Breast epithelium (tissue), 4 donors: Measurements from ENCODE around the gene TOR1AIP1. TPM values are rescaled to one million over a fixed set of nuclear protein-coding genes. Genes with fewer than 3 reads are reported as not detected.
"Not testable (repeated sequence)": the region's sequence is repeated elsewhere in the genome, so short reads cannot be mapped to it uniquely, and the experiment has no call there.

Experiments used
- DNase-seq, 2 donors: peaks; one replicate each; pipeline ENCODE4 v3.0.0-alpha.2; 2019; ENCODE audit warnings: low spot score in 2 of 2
- H3K27ac ChIP-seq, 2 donors: fragments of 200-600 bp; sonication (generic) in 1 of 2; one replicate each; pipeline ENCODE4 v1.5.1; 2016 to 2019; ENCODE audit warnings: mild to moderate bottlenecking in 1 of 2
- H3K27me3 ChIP-seq, 2 donors: fragments of 200-600 bp; sonication (generic) in 1 of 2; one replicate each; pipeline versions ENCODE4 v1.5.1 to v1.6.0; 2017 to 2019; ENCODE audit warnings: control low read depth in 1 of 2, mild to moderate bottlenecking in 1 of 2
- H3K36me3 ChIP-seq: fragments of 200-600 bp; one replicate; pipeline ENCODE4 v1.5.1; 2019
- H3K4me1 ChIP-seq, 2 donors: fragments of 200-600 bp; sonication (generic); one replicate each; pipeline ENCODE4 v1.5.1; 2016 to 2019; ENCODE audit warnings: control low read depth in 1 of 2
- H3K4me3 ChIP-seq, 3 donors: fragments of 200-600 bp; sonication (generic); 1 replicate in 2 of 3; 2 replicates in 1 of 3; pipeline ENCODE4 v1.5.1; 2016 to 2019; ENCODE audit warnings: mild to moderate bottlenecking in 3 of 3, moderate library complexity in 2 of 3
- H3K9me3 ChIP-seq, 2 donors: fragments of 200-600 bp; sonication (generic) in 1 of 2; one replicate each; pipeline ENCODE4 v1.5.1; 2016 to 2019; ENCODE audit warnings: control low read depth in 1 of 2
- POLR2A ChIP-seq: fragments of 450-650 bp; IDR thresholded peaks from one replicate; pipeline ENCODE4 v1.6.1; 2016; ENCODE audit warnings: antibody characterized with exemption, mild to moderate bottlenecking, moderate library complexity
- POLR2AphosphoS5 ChIP-seq, 3 donors: sonication (generic); formaldehyde crosslinking; IDR thresholded peaks; one replicate each; pipeline ENCODE4 v1.6.1; 2017; ENCODE audit warnings: antibody characterized with exemption in 3 of 3
- intact Hi-C: fragments of 100-400 bp; cut with DNase I; formaldehyde crosslinking; loops from one replicate; pipeline ENCODE4 v1.15.1; 2023; ENCODE audit warnings: low total_unique reads
- total RNA-seq, 3 donors: library from RNA; depleted of rRNA; stranded (reverse); fragments of >200 nt; gene quantifications; one replicate each; pipeline ENCODE4 v1.1.0, GENCODE V29; 2016
- TF ChIP-seq, protein P1 (sequence below), 3 donors: fragments of 450-650 bp; IDR thresholded peaks; one replicate each; pipeline ENCODE4 v1.5.1; 2016 to 2017; ENCODE audit warnings: antibody characterized with exemption in 3 of 3, mild to moderate bottlenecking in 3 of 3, moderate library complexity in 3 of 3

Gene TOR1AIP1
- total RNA-seq, 3 donors from 2014 or later, result 55.7 to 112 (median 90.9) TPM

- H3K4me1 ChIP-seq, result no peaks in the 10 kb centered on the region
- H3K36me3 ChIP-seq, result no peaks in the 10 kb centered on the region
- H3K27me3 ChIP-seq, result no peaks in the 10 kb centered on the region
- peak overlapping the region; percentile 97 for H3K27ac ChIP-seq
- H3K4me3 ChIP-seq, result peak overlapping the region; percentile 82 to 99 (median 89)
- DNase-seq, result peak in 1 of 2 donors; percentile 29
- no peaks in the 10 kb centered on the region for H3K9me3 ChIP-seq
- intact Hi-C loops, result no loop called here
- TF ChIP-seq, protein P1, sequence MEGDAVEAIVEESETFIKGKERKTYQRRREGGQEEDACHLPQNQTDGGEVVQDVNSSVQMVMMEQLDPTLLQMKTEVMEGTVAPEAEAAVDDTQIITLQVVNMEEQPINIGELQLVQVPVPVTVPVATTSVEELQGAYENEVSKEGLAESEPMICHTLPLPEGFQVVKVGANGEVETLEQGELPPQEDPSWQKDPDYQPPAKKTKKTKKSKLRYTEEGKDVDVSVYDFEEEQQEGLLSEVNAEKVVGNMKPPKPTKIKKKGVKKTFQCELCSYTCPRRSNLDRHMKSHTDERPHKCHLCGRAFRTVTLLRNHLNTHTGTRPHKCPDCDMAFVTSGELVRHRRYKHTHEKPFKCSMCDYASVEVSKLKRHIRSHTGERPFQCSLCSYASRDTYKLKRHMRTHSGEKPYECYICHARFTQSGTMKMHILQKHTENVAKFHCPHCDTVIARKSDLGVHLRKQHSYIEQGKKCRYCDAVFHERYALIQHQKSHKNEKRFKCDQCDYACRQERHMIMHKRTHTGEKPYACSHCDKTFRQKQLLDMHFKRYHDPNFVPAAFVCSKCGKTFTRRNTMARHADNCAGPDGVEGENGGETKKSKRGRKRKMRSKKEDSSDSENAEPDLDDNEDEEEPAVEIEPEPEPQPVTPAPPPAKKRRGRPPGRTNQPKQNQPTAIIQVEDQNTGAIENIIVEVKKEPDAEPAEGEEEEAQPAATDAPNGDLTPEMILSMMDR (IDR thresholded peaks at IDR 0.05), result no peak
- no peak for TF ChIP-seq POLR2AphosphoS5 (IDR thresholded peaks at IDR 0.05)
- no peak for TF ChIP-seq POLR2A
These were observed 73.2 kb downstream of the TOR1AIP1 start for GRCh38 chr1:179955287-179955680.

DNA sequence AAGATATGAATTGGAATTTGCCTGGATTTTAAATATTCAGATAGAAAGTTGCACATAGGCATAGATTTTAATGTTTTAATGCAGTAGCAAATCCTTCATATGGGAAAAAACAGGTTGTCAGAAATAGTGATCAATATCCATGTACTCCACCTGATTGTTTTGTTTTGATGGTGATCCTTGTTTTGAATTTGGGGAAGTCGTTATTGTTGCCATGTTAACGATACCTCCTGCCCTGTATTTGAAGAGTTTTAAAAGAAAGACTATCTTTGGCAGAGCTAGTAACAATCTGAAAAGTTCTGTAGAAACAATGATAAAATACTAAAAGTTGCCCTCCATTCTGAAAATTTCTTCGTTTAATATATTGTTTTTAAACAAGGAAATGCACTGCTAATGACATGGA, 73.6 kb downstream of the TOR1AIP1 start:
- H3K9me3 ChIP-seq, result no peaks in the 10 kb centered on the region

GRCh38 chr1:179958359-179958758, 76.3 kb downstream of the TOR1AIP1 start:
- Histone ChIP-seq H3K27me3 (no peaks in the 10 kb centered on the region), H3K4me3 (no peak overlapping the region), H3K9me3 (no peaks in the 10 kb centered on the region), H3K27ac (no peak overlapping the region), H3K4me1 (no peaks in the 10 kb centered on the region), H3K36me3 (no peaks in the 10 kb centered on the region)
- TF ChIP-seq, protein P1 (IDR thresholded peaks at IDR 0.05), result no peak
- TF ChIP-seq POLR2AphosphoS5 (IDR thresholded peaks at IDR 0.05) (no peak), POLR2A (no peak)
- intact Hi-C loops, result no loop called here
- no peak for DNase-seq

More for the DNA sequence above, 73.6 kb downstream of the TOR1AIP1 start:
- TF ChIP-seq POLR2A, result no peak
- TF ChIP-seq, protein P1 (IDR thresholded peaks at IDR 0.05), result no peak
- no peak for TF ChIP-seq POLR2AphosphoS5 (IDR thresholded peaks at IDR 0.05)
- Histone ChIP-seq H3K27me3 (no peaks in the 10 kb centered on the region), H3K4me3 (peak overlapping the region; percentile 82 to 99 (median 89)), H3K36me3 (no peaks in the 10 kb centered on the region), H3K4me1 (no peaks in the 10 kb centered on the region), H3K27ac (peak overlapping the region; percentile 97)
- DNase-seq, result no peak
- intact Hi-C loops, result no loop called here

DNA sequence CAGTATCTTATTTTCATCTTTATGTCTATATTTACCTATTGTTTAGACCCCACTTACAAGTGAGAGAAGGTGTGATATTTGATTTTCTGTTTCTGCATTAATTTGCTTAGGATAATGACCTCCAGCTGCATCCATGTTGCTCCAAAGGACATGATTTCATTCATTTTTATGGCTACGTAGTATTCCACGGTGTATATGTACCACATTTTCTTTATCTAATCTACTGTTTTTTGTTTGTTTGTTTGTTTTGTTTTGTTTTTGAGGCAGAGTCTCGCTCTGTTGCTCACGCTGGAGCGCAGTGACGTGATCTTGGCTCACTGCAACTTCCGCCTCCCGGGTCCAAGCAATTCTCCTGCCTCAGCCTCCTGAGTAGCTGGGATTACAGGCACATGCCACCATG, 80.1 kb downstream of the TOR1AIP1 start:
- H3K27ac ChIP-seq, H3K36me3 ChIP-seq, intact Hi-C loops, H3K4me3 ChIP-seq, H3K4me1 ChIP-seq, H3K9me3 ChIP-seq, H3K27me3 ChIP-seq, DNase-seq: not testable (repeated sequence)

GRCh38 chr1:179966551-179966950, 84.5 kb downstream of the TOR1AIP1 start:
- no peak for DNase-seq
- TF ChIP-seq, protein P1 (IDR thresholded peaks at IDR 0.05), result no peak
- no peak for TF ChIP-seq POLR2A
- no peak for TF ChIP-seq POLR2AphosphoS5 (IDR thresholded peaks at IDR 0.05)
- no peaks in the 10 kb centered on the region for H3K27me3 ChIP-seq
- H3K4me1 ChIP-seq, result peaks cover 0 to 5% of the 10 kb centered on the region in 2 donors
- no peak overlapping the region for H3K27ac ChIP-seq
- no peaks in the 10 kb centered on the region for H3K9me3 ChIP-seq
- intact Hi-C loops, result no loop called here
- no peak overlapping the region for H3K4me3 ChIP-seq
- no peaks in the 10 kb centered on the region for H3K36me3 ChIP-seq
